Upper lobe of left lung (tissue), 4 donors: Measurements from ENCODE around the gene ABL1.

Experiments
- EP300 ChIP-seq, 4 donors: sonication (generic); formaldehyde crosslinking; IDR thresholded peaks; one replicate each; pipeline ENCODE4 v1.5.1; 2017; ENCODE audit warnings: antibody characterized with exemption in 4 of 4, control low read depth in 2 of 4
- POLR2A ChIP-seq, 4 donors: fragments of 450-650 bp; IDR thresholded peaks; one replicate each; pipeline ENCODE4 v1.5.1; 2016 to 2017; ENCODE audit warnings: antibody characterized with exemption in 4 of 4, mild to moderate bottlenecking in 2 of 4
- POLR2AphosphoS5 ChIP-seq, 2 donors: sonication (generic); formaldehyde crosslinking; IDR thresholded peaks; one replicate each; pipeline ENCODE4 v1.5.1; 2017; ENCODE audit warnings: antibody characterized with exemption in 2 of 2
- TF ChIP-seq, protein P1 (sequence below), 6 experiments: fragments of 450-650 bp in 4 of 6; fragments of 200-600 bp in 2 of 6; sonication (generic) in 2 of 6; IDR thresholded peaks; one replicate each; pipeline ENCODE4 v1.5.1; 2016 to 2019; ENCODE audit warnings: antibody characterized with exemption in 6 of 6

DNA sequence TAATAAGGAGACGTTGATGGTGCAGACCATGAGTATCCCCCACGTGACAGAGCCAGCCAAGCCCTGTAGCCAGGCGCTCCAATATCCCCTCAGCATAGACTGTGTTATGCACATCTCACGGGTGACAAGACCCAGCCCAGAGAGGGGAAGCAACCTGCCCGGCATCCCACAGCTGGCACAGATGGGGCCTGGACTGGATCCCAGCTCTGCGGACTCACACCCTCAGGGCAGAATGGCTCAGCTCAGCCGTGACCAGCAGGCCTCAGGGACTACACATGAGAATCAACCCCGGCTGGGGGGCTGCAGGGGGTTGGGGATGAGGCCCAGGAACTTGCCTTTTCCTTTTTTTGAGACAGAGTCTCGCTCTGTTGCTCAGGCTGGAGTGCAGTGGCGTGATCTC, 92.3 kb downstream of the ABL1 start:
- TF ChIP-seq, protein P1, sequence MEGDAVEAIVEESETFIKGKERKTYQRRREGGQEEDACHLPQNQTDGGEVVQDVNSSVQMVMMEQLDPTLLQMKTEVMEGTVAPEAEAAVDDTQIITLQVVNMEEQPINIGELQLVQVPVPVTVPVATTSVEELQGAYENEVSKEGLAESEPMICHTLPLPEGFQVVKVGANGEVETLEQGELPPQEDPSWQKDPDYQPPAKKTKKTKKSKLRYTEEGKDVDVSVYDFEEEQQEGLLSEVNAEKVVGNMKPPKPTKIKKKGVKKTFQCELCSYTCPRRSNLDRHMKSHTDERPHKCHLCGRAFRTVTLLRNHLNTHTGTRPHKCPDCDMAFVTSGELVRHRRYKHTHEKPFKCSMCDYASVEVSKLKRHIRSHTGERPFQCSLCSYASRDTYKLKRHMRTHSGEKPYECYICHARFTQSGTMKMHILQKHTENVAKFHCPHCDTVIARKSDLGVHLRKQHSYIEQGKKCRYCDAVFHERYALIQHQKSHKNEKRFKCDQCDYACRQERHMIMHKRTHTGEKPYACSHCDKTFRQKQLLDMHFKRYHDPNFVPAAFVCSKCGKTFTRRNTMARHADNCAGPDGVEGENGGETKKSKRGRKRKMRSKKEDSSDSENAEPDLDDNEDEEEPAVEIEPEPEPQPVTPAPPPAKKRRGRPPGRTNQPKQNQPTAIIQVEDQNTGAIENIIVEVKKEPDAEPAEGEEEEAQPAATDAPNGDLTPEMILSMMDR (IDR thresholded peaks at IDR 0.05) = no peak
- no peak for TF ChIP-seq POLR2AphosphoS5 (IDR thresholded peaks at IDR 0.05)
- TF ChIP-seq POLR2A (IDR thresholded peaks at IDR 0.05) = no peak
- no peak for TF ChIP-seq EP300 (IDR thresholded peaks at IDR 0.05)
